Stimulated activated CD4-positive, alpha-beta T cell treated with anti-CD3 and anti-CD28 coated beads, TNF-alpha, amount 100 ng/mL, for 24 hours (primary cell): Measurements from ENCODE around the gene EPHB2.
"Not testable (repeated sequence)": the region's sequence is repeated elsewhere in the genome, so short reads cannot be mapped to it uniquely, and the experiment has no call there.

Experiments
- DNase-seq, 3 experiments: peaks; one replicate each; pipeline ENCODE4 v3.0.0-alpha.2; 2020; ENCODE audit warnings: low read depth in 3 of 3

EPHB2 gene

DNA sequence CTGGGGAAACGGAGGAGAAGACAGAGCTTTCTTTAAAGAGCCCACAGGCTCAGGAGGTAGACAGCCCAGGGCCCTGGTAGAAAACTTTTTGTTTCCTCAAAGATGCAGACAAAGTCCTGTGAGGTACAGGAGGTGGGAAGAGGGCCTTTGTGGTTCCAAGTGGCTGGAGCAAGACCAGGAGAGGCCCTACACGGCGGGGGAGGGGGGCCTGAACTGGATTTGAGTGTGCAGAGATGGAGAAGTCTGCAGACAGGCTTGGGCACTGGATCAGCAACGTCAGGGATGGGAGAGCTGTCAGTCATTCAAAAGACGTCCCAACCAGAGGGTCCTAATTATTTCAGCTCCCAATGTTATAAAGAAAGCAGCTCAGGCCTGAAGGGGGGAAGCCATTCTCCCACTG is 126.2 kb downstream of the EPHB2 start:
- no peak for DNase-seq

DNA sequence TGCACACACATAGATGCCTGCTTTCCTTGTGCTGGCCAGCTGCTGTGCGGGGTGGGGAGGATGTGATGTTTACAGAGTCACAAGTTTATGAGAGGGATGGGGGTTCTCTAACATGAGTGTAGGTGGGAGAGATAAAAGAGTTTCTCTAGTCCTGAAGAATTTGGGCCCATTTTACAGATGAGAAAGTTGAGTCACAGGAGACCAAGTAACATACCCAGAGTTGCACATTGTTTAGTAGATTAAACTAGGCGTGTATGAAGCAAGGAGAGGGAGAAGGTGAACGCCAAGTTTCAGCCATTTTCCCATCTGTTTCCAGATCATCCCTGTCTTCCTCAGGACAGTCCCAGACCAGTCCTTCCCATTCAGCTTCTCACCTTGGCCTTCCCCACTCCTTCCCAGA is 126.7 kb downstream of the EPHB2 start:
- DNase-seq = no peak

DNA sequence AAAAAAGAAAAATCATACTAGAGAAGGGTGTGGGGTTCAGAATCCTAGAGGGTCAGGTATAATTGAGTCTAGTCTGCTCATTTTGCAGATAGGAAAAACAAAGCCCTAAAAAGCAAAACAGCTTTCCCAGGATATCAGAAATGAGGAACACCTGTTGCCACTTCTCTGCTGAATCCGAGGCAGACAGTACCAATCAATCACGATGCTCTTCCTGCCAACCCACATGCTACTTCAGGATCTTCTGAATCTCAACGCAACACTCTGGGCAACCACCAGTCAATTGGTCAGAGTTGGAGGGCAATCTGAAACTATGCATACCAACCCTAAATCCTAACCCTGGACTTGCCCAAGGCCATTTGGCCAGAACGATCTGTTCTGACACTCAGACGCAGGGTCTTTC is 128.3 kb downstream of the EPHB2 start:
- DNase-seq = no peak

DNA sequence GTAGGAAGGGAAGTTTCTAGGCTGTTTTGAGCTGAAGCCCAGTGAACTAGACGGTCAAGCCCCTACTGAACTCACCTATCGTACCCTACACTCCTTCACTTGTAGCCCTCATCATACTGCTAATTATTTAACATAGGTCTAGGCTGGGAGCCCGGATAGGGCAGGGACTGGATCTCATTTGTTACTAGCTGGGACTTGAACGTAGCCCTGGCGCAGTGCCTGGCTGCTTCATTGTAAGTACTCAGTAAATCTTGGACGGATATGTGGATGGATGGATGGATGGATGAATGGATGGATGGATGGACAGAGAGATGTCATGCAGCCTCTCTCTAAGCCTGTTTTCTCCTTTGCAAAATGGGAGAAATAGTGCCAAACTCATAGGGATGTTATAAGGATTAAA is 129.2 kb downstream of the EPHB2 start:
- DNase-seq = no peak

DNA sequence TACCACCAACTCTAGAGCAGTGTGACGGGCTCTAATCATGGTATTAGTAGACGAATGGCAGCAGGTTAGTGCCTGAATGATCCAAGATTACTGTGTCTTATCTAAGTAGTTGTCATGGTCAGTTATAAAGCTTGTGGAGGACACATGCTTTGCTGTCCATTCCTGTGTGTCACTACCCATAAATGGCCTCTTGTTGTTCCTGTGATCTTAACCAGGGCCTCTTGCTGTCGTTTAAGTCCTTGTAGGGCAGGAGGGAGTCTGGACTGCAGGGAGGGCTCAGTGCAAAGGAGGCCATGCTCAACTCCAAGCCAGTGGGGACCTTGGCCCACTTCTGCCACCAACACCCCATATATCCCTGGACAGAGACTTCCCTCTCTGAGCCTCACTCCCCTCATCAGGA is 130.5 kb downstream of the EPHB2 start:
- DNase-seq = no peak

DNA sequence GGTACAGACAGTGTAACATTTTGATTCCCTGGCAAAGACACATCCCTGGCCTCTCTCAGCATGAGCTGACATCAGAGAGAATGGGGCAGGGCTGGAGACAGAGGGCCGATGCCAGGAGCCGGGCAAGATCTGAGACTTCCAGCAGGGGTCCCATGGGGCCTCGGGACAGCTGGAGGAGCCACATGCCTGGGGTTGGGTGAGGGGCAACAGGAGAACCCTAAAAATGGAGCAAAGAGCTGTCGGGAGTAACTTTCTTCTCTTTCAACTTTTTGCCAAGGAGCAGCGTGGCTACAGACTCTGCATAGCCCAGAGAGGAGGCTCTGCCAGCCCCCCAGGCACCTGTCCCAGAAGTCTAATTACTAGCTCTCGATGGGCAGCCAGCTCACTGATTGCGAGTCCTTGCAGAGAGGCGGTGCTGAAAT is 131.2 kb downstream of the EPHB2 start:
- no peak for DNase-seq

DNA sequence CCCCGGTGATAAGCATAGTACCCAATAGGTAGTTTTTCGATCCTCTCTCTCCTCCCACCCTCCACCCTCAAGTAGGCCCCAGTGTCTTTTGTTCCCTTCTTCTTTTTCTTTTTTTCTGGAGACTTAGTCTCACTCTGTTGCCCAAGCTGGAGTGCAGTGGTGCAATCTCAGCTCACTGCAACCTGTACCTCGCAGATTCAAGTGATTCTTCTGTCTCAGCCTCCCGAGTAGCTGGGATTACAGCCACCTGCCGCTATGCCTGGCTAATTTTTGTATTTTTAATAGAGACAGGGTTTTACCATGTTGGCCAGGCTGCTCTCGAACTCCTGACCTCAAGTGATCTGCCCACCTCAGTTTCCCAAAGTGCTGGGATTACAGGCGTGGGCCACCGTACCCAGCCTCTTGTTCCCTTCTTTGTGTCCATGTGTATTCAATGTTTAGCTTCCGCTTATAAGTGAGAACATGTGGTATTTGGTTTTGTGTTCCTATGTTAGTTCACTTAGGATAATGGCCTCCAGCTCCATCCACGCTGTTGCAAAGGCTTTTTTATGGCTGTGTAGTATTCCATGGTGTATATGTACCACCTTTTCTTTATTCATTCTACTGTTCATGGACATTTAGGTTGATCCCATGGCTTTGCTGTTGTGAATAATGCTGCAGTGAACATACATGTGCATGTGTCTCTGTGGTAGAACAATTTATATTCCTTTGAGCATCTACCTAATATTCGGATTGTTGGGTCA is 133.0 kb downstream of the EPHB2 start:
- DNase-seq = not testable (repeated sequence)

DNA sequence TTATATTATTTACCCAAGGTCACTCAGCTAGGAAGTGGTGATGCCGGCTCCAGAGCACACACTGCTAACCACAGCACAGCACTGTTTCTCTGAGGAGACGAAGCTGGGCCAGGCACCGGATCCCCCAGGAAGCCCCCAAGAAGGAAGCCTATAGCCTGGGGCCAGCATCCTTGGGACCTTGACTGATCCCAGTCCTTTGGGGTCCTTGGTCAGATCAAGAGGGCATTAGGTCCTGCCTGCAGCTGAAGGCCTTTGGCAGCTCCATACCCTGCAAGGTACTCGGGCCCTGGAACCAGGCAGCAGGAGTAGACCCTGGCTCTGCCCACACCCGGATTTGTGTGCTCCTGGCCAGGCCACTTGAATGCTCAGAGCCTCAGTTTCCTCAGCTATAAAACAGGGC is 134.0 kb downstream of the EPHB2 start:
- no peak for DNase-seq

DNA sequence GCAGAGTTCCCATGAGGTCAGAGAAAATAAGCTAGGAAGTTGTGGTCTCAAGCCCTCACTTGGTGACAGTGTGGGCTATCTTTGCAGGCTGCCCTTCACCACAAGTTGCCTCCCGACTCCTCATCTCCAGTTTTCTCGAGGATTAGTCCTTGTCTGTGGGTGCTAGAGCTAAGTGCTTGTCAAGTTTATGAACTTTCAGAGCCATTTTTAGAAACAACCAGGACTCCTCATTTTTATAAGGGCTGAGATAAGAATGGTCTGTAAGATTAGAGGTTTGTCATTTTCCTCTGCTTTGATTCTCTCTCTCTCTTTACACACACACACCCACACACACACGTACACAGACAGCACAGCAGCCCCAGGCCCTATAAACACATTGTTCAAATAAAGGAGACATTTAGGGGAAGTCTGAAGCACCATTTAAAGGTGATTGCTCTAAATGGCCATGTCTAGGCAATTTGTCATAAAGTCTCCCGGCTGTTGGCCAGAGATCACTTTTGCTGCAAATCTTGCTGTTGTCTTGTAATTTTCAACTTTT is 134.8 kb downstream of the EPHB2 start:
- DNase-seq = no peak

DNA sequence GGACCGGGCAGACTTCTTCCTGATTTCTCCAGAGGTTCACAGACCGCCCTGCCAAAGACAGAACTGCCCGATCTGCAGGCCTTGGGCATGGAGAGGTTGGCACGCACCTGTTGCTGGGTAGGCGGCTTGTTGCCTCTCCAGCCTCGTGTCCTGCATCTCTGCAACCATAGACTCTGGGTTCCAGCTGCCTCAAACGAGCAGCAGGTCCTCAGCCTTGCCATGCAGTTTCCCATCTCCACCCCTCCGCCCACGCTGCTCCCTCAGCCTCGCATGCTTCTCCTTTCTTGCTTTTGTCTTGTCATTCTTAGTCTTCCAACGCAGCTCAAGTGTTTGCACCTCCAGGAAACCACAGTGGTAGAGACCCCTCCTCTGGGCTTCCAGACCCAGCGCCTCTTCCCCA is 135.8 kb downstream of the EPHB2 start:
- DNase-seq = no peak

DNA sequence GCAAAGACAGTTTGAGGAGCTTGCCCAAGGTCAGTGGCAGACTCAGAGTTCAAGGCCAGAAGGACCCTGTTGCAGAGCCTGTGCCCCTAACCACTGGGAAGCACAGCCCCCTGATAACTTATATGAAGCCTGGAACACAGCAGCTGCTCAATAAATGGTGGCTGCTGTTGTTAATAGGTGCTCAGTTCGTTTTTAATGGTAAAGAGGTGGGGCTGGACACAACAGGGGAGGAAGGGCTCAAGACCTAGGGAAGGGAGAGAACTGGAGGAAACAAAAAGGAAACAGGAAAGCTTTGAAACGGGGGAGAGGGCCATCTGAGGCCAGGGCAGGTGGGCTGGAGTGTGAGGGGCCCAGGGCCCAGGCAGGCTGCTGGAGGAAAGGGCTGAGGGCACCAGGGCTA is 136.6 kb downstream of the EPHB2 start:
- DNase-seq = no peak

DNA sequence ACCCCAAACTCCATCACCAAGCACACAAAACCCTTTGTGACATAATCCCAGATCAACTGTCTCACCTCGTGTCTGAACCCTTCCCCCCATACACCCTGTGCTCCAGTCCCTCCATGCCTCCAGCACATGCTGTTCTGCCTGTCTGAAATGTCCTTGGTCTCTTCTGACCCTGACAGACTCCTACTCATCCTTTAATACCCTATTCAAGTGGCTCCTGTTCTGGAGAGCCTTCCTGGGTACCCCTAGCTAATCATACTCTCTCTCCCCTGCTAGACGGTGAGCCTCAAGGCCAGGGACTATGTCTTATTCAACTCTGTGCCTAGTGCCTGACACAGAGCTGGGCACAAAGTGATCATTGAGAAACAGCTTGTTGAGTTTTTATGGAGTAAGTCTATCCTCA is 137.1 kb downstream of the EPHB2 start:
- DNase-seq = no peak

DNA sequence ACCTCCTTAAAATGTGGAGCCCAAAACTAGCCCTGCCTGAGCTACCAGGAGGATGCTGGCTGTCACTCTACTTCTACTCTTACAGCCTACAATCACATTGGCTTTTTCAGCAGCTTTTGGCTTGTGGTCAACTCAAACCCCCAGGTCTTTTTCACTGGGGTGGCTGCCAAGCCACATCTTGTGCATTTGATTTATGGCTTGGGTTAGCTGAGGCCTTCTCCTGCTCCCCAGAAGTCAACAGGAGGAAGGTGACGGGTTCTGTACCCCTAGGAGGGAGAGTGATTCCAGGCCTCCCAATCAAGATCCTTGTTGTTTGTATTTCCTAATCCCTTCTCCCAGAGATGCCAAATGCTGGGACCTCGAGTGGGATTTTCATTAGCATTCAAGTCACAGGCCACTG is 137.8 kb downstream of the EPHB2 start:
- no peak for DNase-seq

DNA sequence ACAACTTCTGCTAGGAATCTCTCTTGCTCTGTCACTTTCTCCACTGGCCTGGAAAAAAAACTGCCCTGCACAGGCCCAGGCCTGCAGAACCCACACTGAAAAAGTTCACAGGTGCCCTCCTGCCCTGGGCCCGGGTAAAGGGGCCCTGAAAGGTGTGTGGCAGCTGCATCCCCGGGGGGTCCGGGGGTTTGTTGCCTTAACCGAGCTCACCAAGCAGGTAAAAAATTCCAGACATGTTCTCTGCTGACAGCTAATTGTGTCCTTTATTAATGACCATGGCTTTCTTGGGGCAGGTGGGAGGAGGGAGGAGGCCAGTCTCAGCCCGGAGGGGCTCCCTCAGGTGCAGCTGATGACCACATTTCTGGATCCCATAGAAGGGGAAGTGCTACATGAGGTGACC is 139.1 kb downstream of the EPHB2 start:
- no peak for DNase-seq

DNA sequence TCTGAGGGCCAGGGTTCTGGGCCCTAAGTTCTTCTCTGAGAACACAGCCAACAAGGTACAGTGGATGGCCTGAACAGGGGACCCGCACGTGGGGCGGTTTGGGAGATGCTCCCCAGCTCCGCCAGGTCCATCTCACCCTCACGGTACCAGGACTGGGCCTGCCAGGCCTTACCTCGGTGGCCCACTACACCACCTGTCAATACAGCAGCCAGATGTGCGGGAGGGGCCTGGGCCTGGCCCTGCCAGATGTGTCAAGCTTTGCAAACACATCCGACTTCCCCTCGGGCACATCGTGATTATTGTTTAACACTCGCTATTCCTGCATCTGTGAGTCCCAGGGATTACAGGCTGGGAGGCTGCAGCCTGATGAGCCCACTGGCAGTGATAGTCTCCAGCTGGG is 139.6 kb downstream of the EPHB2 start:
- DNase-seq = no peak

DNA sequence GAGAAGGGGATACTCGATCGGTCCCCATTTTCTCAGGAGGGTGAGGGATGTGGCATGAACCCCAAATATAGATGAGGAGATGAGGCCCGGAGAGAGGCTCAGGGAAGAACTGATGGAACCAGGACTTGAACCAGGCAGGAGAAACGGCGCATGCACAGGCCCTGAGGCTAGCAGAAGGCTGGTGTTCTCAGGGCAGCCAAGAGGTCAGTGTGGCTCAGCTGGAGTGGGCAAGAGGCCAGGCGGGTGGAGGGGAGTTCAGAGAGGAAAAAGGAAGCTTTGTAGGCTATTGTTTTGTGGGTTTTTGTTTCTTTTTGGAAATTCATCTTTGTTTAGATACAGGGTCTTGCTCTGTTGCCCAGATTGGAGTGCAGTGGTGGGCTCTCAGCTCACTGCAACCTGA is 140.0 kb downstream of the EPHB2 start:
- no peak for DNase-seq

DNA sequence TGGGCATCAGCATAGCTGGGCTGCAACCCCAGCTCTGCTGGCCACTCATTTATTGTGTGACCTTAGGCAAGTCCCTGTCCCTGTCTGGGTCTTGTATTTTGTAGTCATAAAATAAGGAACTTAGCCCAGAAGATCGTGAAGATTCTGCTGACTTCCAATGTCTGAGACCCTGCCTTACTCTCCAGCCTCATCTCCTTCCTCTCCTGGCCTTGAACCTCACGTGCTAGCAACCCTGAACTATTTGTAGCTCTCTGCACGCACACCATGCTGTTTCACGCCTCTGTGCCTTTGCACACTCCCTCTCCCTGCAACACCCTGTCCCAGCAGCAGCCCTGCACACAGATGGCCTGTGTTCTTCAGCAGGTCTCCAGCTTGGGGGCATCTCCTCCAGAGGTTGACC is 140.9 kb downstream of the EPHB2 start:
- DNase-seq = no peak

DNA sequence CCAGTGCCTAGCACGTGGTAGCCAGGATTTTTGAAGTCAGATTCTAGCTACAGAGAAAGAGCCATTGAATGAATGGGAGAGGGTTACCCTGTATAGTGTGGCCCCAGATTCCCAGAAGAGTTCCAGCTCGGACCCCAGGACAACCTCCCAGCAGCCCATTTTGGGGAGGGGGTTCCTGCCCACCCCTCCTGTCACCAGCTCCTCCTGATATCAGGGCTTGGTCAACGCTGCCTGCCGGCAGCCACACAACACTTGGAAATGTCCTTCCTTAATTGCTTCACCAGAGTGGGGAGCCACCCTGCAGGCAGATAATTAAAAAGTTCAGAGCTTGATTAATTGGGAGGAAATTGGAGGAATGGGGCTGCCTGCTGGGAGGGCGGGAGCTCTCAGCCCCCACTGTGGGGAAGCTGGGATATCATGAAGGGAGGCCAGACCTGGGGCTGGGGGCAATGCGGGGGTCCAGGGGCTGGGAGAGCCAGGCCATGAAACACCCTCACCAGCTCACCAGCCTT is 141.6 kb downstream of the EPHB2 start:
- DNase-seq = no peak

DNA sequence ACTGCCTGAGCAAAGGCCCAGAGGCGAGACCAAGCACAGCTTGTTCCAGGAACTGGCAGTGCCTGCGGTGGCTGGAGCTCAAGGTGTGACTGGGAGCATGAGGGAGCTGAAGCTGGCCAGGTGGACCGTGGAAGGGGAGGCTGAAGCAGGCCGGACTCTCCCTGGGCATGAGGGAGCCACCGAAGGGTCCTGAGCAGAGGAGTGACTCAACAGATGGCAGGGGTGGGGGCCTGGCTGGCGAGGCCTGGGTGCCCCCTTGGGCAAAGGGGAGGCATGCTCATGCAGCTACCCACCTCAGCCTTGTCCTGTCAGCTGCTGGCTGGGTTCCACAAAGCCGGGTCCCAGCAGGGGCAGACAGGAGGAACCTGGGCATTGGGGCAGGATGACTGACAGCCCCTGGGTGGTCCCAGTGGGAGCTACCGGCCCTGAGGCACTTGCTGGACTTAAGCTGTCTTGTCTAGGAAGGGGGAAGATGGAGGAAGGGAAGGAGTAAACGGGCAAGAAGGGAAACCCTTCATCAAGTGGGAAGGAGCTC is 143.1 kb downstream of the EPHB2 start:
- no peak for DNase-seq

DNA sequence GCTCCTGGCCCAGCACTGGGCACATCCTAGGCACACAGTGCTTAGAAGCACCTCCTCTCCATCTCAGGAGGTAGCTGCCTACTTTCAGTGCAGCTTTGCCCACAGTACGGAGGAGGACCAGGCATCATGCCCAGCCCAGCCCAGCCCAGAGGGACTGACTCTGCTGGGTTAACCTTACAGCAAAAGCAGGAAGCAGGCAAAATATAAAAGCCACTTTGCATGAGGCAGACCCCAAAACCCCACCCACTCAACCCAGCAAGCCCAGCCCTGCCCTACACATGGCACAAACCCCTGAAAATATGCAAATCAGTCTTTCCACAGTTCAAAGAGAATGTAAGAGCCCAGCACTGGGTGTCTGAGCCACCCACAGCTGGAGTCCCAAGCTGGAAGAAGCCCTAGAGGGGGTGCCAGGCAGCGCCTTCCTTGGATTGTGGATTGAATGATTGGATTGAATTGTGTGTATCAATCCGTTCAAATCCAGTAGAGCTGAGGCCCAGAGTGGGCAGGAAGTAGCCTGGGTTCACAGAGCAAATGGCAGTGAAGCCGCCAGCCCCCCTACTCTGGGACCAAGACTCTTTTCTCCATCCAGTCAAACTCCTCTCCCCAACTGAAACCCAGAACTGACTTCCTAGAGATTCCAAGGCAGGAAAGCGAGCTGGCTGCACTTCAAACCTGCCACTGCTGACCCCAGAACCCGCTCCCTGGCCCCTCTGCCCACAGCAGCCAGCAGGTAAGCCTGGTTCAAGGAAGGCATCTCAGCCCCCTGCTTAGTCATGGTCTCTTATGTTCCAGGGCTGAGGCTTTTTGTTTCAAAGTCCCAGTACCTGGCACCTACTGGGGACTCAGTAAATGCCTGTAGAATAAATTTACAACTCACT is 144.3 kb downstream of the EPHB2 start:
- no peak for DNase-seq

DNA sequence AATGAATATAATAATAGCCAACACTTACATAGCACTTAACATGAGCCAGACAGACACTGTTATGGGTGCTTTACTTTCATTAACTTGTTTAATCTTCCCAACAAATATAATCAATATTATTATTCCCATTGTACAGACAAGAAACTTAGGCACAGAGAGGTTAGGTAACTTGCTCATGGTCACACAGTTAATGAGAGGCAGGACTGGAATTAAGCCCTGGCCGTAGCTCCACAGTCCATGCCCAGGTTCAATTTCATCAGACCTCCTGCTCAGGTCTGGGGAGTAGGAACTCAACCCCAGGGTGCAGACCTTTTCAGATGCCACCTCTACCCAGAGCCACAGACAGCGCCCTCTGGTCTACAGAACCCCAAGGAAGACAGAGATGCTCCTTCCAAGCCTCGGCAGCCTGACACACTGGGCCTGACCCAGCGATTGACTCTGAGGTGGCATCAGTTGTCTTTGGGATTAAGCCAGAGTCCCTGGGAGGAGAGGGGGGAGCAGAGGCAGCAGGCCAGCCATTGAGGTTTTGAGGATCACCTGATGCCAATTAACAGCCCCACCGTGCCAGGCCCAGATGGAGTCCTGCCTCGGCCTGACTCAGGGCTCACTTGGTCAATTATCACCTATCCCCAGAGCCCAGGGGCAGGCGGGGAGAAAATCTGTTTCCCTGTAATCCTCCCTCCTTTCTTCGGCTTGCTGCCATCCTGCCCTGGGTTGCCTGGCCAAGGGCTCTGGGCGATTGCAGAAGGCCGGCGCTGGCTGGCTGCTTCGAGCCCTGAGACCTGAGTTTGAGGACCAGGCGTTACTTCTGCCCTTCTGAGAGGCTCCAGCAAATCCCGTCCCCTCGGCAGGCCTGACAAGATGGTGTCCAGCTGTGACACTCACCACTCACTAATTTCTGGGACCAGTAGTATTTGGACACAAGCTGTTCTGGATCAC is 145.3 kb downstream of the EPHB2 start:
- no peak for DNase-seq
